ENCODE results near the gene C16orf74. TPM values are rescaled to one million over a fixed set of nuclear protein-coding genes. Genes with fewer than 3 reads are reported as not detected.

Gene C16orf74
- total RNA-seq, 4 donors from 2014 or later = 0.52 to 1.9 (median 0.94) TPM; not detected in 1

DNA sequence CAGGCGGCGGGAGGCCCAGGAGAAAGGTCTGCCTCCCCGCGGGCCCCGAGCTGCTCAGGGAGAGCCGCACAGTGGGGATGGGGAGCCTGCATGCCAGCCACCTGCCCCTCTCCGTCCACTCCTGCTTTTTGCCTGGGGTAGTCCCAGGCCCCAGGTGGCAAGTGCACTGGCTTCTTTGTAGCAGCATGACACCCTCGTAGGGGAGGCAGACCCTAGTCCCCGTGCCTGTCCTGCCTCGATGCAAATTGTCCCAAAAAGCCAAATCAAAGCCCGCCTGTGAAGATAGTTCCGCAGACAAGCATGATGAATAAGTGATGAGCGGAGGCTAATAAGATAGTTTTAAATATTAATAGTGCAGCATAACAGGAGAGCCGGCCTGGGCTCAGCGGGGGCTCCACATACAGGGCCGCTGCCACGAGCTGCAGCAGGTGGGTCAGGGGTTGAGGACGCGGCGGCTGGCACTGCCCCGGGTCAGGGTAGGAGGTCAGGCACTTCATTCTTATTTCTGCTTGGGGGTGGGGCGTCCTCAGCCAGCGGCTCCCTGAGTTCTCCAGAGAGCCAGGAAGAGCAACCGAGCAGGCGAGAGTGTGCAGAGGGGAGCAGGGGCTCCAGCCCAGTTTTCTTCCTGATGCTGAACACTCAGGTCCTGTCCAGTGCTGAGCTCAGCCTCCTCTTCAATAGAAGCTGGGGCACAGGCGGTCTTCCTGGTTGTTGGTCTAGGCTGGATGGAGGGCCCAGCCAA lies 89.0 kb downstream of the C16orf74 start:
- WGBS, 2 donors (ENCODE audit: low coverage in 1 of 2) = 81 to 83% methylated on average over 13 to 14 of the region's 26 CpGs
- Histone ChIP-seq H3K9me3 (no peaks in the 10 kb centered on the region), H3K27ac (no peak overlapping the region), H3K4me1 (peaks cover 0 to 32% (median 7%) of the 10 kb centered on the region in 3 donors), H3K36me3 (peaks cover 0 to 94% of the 10 kb centered on the region in 2 donors), H3K4me3 (no peak overlapping the region), H3K27me3 (no peaks in the 10 kb centered on the region)
- TF ChIP-seq, protein P1, sequence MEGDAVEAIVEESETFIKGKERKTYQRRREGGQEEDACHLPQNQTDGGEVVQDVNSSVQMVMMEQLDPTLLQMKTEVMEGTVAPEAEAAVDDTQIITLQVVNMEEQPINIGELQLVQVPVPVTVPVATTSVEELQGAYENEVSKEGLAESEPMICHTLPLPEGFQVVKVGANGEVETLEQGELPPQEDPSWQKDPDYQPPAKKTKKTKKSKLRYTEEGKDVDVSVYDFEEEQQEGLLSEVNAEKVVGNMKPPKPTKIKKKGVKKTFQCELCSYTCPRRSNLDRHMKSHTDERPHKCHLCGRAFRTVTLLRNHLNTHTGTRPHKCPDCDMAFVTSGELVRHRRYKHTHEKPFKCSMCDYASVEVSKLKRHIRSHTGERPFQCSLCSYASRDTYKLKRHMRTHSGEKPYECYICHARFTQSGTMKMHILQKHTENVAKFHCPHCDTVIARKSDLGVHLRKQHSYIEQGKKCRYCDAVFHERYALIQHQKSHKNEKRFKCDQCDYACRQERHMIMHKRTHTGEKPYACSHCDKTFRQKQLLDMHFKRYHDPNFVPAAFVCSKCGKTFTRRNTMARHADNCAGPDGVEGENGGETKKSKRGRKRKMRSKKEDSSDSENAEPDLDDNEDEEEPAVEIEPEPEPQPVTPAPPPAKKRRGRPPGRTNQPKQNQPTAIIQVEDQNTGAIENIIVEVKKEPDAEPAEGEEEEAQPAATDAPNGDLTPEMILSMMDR (IDR thresholded peaks at IDR 0.05) = no peak
- no peak for TF ChIP-seq POLR2A (IDR thresholded peaks at IDR 0.05)
- no peak for TF ChIP-seq EP300 (IDR thresholded peaks at IDR 0.05)
- ATAC-seq = no peak

DNA sequence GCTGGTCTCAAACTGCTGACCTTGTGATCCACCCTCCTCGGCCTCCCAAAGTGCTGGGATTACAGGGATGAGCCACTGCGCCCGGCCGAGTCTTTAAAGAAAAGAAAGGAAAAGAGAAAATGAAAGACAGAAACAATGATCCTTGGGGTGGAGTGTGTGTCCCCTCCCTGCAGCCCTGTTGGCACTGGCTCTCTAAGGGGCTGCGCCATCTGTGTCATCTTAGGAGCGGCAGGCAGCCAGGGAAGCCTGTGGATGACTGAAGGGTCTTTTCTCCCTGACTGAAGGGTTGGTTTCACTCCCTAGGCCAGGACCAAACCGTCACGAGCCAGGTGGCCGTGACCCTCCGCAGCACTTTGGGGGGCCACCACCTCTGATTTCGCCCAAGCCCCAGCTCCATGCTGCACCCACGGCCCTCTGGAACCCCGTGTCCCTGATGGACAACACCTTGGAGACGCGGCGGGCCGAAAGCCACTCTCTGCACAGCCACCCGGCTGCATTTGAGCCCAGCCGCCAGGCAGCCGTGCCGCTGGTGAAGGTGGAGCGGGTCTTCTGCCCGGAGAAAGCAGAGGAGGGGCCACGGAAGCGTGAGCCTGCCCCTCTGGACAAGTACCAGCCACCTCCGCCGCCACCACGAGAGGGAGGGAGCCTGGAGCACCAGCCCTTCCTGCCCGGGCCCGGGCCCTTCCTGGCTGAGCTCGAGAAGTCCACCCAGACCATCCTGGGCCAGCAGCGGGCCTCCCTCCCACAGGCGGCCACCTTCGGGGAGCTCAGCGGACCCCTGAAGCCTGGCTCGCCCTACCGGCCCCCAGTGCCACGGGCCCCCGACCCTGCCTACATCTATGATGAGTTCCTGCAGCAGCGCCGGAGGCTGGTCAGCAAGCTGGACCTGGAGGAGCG lies 89.8 kb downstream of the C16orf74 start:
- TF ChIP-seq POLR2A (IDR thresholded peaks at IDR 0.05) (no peak), POLR2AphosphoS5 (IDR thresholded peaks at IDR 0.05) (no peak), EP300 (IDR thresholded peaks at IDR 0.05) (no peak)
- TF ChIP-seq, protein P1 (IDR thresholded peaks at IDR 0.05) = no peak
- Histone ChIP-seq H3K27me3 (no peaks in the 10 kb centered on the region), H3K9me3 (no peaks in the 10 kb centered on the region), H3K4me3 (no peak overlapping the region), H3K36me3 (peaks cover 0 to 94% of the 10 kb centered on the region in 2 donors), H3K4me1 (peaks cover 0 to 32% (median 7%) of the 10 kb centered on the region in 3 donors), H3K27ac (peak overlapping the region in 1 of 4 donors; percentile 62)
- 83% methylated on average over 2 of the region's 42 CpGs; no CpG with 5 or more reads in 1 of the 2 donors for WGBS, 2 donors (ENCODE audit: low coverage in 1 of 2)
- no peak for ATAC-seq

DNA sequence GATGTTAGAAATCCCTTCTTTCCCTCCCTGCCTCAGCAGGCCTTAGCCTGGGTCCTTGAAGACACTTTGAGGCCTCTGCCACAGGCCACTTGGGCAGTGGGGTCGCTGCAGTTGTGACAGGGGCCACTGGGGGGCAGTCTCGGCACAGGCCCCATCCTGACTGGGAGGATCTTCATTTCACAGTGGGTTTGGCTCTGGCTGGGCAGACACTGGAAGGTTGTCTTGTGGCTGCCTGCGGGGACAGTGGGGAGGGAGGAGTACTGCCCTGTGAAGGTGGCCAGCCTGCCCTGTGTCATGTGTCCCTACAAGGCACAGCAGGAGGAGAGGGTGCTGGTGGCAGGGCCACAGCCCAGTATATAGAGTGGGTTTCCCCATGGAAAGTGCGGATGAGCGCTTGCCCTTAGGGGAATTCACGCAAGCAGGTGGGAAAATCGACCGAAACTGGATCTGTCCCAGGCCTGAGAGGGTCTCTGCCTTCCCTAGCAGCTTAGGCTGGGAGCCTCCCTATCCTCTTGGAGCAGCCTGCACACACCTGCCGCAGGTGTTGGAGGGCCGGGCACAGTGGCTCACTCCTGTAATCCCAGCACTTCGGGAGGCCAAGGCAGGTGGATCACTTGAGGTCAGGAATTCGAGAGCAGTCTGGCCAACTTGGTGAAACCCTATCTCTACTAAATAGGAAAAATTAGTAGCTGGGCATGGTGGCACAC lies 90.9 kb downstream of the C16orf74 start:
- H3K27me3 ChIP-seq = no peaks in the 10 kb centered on the region
- H3K9me3 ChIP-seq = no peaks in the 10 kb centered on the region
- WGBS, 2 donors (ENCODE audit: low coverage in 1 of 2) = 0 to 31% methylated on average over 1 to 2 of the region's 12 CpGs
- H3K4me3 ChIP-seq = no peak overlapping the region
- H3K36me3 ChIP-seq = peaks cover 0 to 94% of the 10 kb centered on the region in 2 donors
- H3K4me1 ChIP-seq = peaks cover 0 to 32% (median 7%) of the 10 kb centered on the region in 3 donors
- TF ChIP-seq, protein P1 (IDR thresholded peaks at IDR 0.05) = peak in 3 of 4 experiments; percentile 72 to 87 (median 80)
- TF ChIP-seq POLR2AphosphoS5 (IDR thresholded peaks at IDR 0.05) = no peak
- peak; percentile 74 for ATAC-seq
- peak overlapping the region in 3 of 4 donors; percentile 36 to 62 (median 60) for H3K27ac ChIP-seq

DNA sequence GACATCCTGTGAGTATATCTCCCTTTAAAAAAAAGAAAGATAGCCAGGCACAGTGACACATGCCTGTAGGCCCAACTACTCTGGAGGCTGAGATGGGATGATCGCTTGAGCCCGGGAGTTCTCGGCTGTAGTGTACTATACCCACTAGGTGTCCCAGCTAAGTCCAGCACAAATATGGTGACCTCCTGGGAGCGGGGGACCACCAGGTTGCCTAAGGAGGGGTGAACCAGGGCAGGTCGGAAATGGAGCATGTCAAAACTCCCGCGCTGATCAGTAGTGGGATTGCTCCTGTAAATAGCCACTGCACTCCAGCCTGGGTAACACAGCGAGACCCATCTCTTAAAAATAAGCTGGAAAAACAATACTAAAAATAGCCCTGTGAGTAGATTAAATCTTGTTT lies 91.6 kb downstream of the C16orf74 start:
- Histone ChIP-seq H3K27ac (peak overlapping the region in 3 of 4 donors; percentile 36 to 62 (median 60)), H3K9me3 (no peaks in the 10 kb centered on the region), H3K36me3 (peaks cover 0 to 94% of the 10 kb centered on the region in 2 donors), H3K4me1 (peaks cover 0 to 33% (median 7%) of the 10 kb centered on the region in 3 donors), H3K4me3 (no peak overlapping the region), H3K27me3 (no peaks in the 10 kb centered on the region)
- 40 to 68% methylated on average over 1 to 4 of the region's 8 CpGs for WGBS, 2 donors (ENCODE audit: low coverage in 1 of 2)
- TF ChIP-seq, protein P1 (IDR thresholded peaks at IDR 0.05) = no peak
- TF ChIP-seq EP300 (IDR thresholded peaks at IDR 0.05) = no peak
- TF ChIP-seq POLR2A (IDR thresholded peaks at IDR 0.05) = no peak
- TF ChIP-seq POLR2AphosphoS5 (IDR thresholded peaks at IDR 0.05) = no peak
- ATAC-seq = no peak

Data from gastroesophageal sphincter (tissue), 4 donors.